A549 (cell line): Measurements from ENCODE around the gene ACER2. TPM values are rescaled to one million over a fixed set of nuclear protein-coding genes. Genes with fewer than 3 reads are reported as not detected.

Source experiments
- ATAC-seq, 2 experiments: fragments of 200-7000 bp in 1 of 2; fragments of >200 bp in 1 of 2; cut with Nextera tagmentation in 1 of 2; cut with Tn5 transposase in 1 of 2; 3 replicates each; pipeline versions ENCODE4 v1.8.0 to v1.9.1; 2018 to 2020; ENCODE audit warnings: mild to moderate bottlenecking in 1 of 2, moderate library complexity in 1 of 2
- CTCF ChIA-PET: fragments of 300-600 bp; sonication (Branson Sonifier 250); formaldehyde crosslinking; extraction: SDS; loops from one replicate; lab custom pipeline; 2021; ENCODE audit warnings: antibody characterized with exemption, inconsistent platforms; lab: Yijun Ruan, JAX
- POLR2A ChIA-PET: fragments of 350-600 bp; formaldehyde crosslinking; extraction: SDS; loops from one replicate; lab custom pipeline; 2021; ENCODE audit warnings: antibody characterized with exemption, inconsistent platforms; lab: Yijun Ruan, JAX
- DNase-seq, 2 experiments: peaks; one replicate each; pipeline versions ENCODE4 v3.0.0 to v3.0.0-alpha.2; 2011 to 2016; ENCODE audit warnings: low read depth in 1 of 2, low spot score in 1 of 2
- FAIRE-seq: peaks from 2 replicates; lab custom pipeline; 2011; peaks lifted over from hg19 to GRCh38; lab: Jason Lieb, UNC
- H3K27ac ChIP-seq, 2 experiments: fragments of >200 bp; sonication (Bioruptor Twin); formaldehyde crosslinking; 3 replicates each; pipeline ENCODE4 v1.5.1; 2016 to 2017
- H3K4me1 ChIP-seq: fragments of >200 bp; sonication (Bioruptor Twin); formaldehyde crosslinking; 3 replicates; pipeline ENCODE4 v1.6.1; 2016
- H3K4me2 ChIP-seq: fragments of >200 bp; sonication (Bioruptor Twin); formaldehyde crosslinking; 3 replicates; pipeline ENCODE4 v1.6.1; 2016
- H3K4me3 ChIP-seq: fragments of >200 bp; sonication (Bioruptor Twin); formaldehyde crosslinking; 3 replicates; pipeline ENCODE4 v1.5.1; 2016
- H3K9me3 ChIP-seq: fragments of >200 bp; sonication (Bioruptor Twin); formaldehyde crosslinking; 3 replicates; pipeline ENCODE4 v1.6.1; 2016
- EHMT2 ChIP-seq: fragments of 200-600 bp; sonication (generic); IDR thresholded peaks from 2 replicates; pipeline ENCODE4 v1.6.1; 2016; ENCODE audit warnings: antibody characterized with exemption, low read depth, mild to moderate bottlenecking, moderate library complexity
- ELK1 ChIP-seq: fragments of 150-350 bp; IDR thresholded peaks from 2 replicates; pipeline ENCODE4 v1.6.1; 2014; ENCODE audit warnings: low read depth, mild to moderate bottlenecking, low read length
- EP300 ChIP-seq, 2 experiments: fragments of >200 bp; sonication (Bioruptor Twin); formaldehyde crosslinking; IDR thresholded peaks; 2 replicates in 1 of 2; 3 replicates in 1 of 2; pipeline ENCODE4 v1.6.1; 2016 to 2017
- ESRRA ChIP-seq: fragments of 150-350 bp; IDR thresholded peaks from 2 replicates; pipeline ENCODE4 v1.6.1; 2014; ENCODE audit warnings: mild to moderate bottlenecking, low read length, borderline replicate concordance
- HEYL ChIP-seq: fragments of 250-450 bp; sonication (Bioruptor Pico); IDR thresholded peaks from 2 replicates; pipeline ENCODE4 v1.8.0; 2021; ENCODE audit warnings: mild to moderate bottlenecking, moderate library complexity
- HOXA7 ChIP-seq: fragments of 250-450 bp; sonication (Bioruptor Pico); IDR thresholded peaks from 2 replicates; pipeline ENCODE4 v1.5.0; 2020; ENCODE audit warnings: mild to moderate bottlenecking, moderate library complexity
- JUN ChIP-seq, 2 experiments: fragments of >200 bp; sonication (Bioruptor Twin); formaldehyde crosslinking; IDR thresholded peaks; 2 replicates in 1 of 2; 3 replicates in 1 of 2; pipeline ENCODE4 v1.6.1; 2016 to 2017
- JUNB ChIP-seq: fragments of >200 bp; sonication (Bioruptor Twin); formaldehyde crosslinking; IDR thresholded peaks from 2 replicates; pipeline ENCODE4 v1.6.1; 2016
- KDM5A ChIP-seq: fragments of 200-600 bp; sonication (generic); IDR thresholded peaks from 2 replicates; pipeline ENCODE4 v1.6.1; 2016; ENCODE audit warnings: antibody characterized with exemption, mild to moderate bottlenecking
- MAX ChIP-seq: IDR thresholded peaks from 2 replicates; pipeline ENCODE4 v1.6.1; 2012
- PHF8 ChIP-seq: fragments of 200-600 bp; sonication (generic); IDR thresholded peaks from 2 replicates; pipeline ENCODE4 v1.6.1; 2016; ENCODE audit warnings: low read depth, mild to moderate bottlenecking, antibody characterized with exemption, moderate library complexity, borderline replicate concordance
- POLR2AphosphoS2 ChIP-seq: conservative IDR thresholded peaks from 2 replicates; pipeline ENCODE4 v1.6.1; 2012; ENCODE audit warnings: low read length, improper control_type of control experiment, inconsistent platforms
- SMC3 ChIP-seq: fragments of >200 bp; sonication (Bioruptor Twin); formaldehyde crosslinking; IDR thresholded peaks from 3 replicates; pipeline ENCODE4 v1.6.1; 2018; ENCODE audit warnings: inconsistent platforms
- SREBF2 ChIP-seq: fragments of 450-650 bp; IDR thresholded peaks from 2 replicates; pipeline ENCODE4 v1.6.1; 2014; ENCODE audit warnings: mild to moderate bottlenecking, moderate library complexity
- TP53 ChIP-seq: fragments of 250-450 bp; sonication (Bioruptor Pico); IDR thresholded peaks from 2 replicates; pipeline ENCODE4 v1.5.0; 2021; ENCODE audit warnings: mild to moderate bottlenecking, moderate library complexity
- ZNF302 ChIP-seq: fragments of 250-450 bp; sonication (Bioruptor Pico); IDR thresholded peaks from 2 replicates; pipeline ENCODE4 v1.9.0; 2021; ENCODE audit warnings: inconsistent platforms, mild to moderate bottlenecking, moderate library complexity
- WGBS: methylation state at CpG from one replicate; pipeline ENCODE4 v1.1.6; 2017; ENCODE audit errors: missing lambda C conversion rate; 5-methylcytosine and 5-hydroxymethylcytosine counted together
- polyA plus RNA-seq, 4 experiments: library from polyadenylated mRNA; depleted of rRNA in 3 of 4; stranded (reverse); fragments of >200 nt; fragmentation: RNase III in 1 of 4; extraction: RNeasy Plus Mini Kit Qiagen cat#74134 plus additional on column Dnase treatment in 1 of 4; gene quantifications; 2 replicates in 3 of 4; 3 replicates in 1 of 4; pipeline ENCODE4 v1.2.3, GENCODE V29; 2011 to 2017
- TF ChIP-seq, protein P1 (sequence below): fragments of 450-650 bp; IDR thresholded peaks from 2 replicates; pipeline ENCODE4 v1.6.1; 2014; ENCODE audit warnings: antibody characterized with exemption
- TF ChIP-seq, protein P2 (sequence below): fragments of >200 bp; sonication (Bioruptor Twin); formaldehyde crosslinking; IDR thresholded peaks from 3 replicates; pipeline ENCODE4 v1.5.1; 2016
- TF ChIP-seq, protein P3 (sequence below): fragments of >200 bp; sonication (Bioruptor Twin); formaldehyde crosslinking; IDR thresholded peaks from 2 replicates; pipeline ENCODE4 v1.6.1; 2016

ACER2 gene
- polyA plus RNA-seq, 2 of the 4 experiments (the other 2 are of a cell fraction): 1.1 to 3.7 TPM

DNA sequence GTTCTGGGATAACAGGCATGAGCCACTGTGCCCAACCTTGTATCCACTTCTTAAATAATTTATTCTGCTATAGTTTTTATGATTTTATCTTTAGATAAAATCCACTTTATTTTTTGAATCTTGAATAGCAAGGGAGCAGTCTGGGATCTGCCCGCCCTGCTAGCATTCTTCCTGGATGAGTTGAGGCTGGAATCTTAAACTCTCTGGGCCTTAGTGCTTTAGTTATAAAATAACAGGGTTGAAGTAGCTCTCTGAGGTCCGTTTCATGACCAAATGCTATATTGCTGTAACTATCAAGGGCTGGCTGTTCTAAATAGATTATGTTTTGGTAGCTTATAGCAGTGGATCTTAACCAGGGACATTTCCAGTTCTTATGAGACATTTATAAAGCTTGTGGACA, 20.8 kb downstream of the ACER2 start:
- CTCF ChIA-PET: interaction anchor here (2.0 kb wide), 1 partner anchor 35 kb away, joined by 15 read pairs; no protein-coding TSS in a partner anchor
- H3K4me1 ChIP-seq: no peaks in the 10 kb centered on the region
- FAIRE-seq (no peak), ATAC-seq (no peak), DNase-seq (no peak)
- no peaks in the 10 kb centered on the region for H3K9me3 ChIP-seq
- no peak overlapping the region for H3K27ac ChIP-seq
- no peak overlapping the region for H3K4me2 ChIP-seq
- H3K4me3 ChIP-seq: no peak overlapping the region
- 50% methylated on average over 2 of the region's 2 CpGs for WGBS
- TF ChIP-seq ELK1 (no peak), JUN (IDR thresholded peaks at IDR 0.05) (no peak), ESRRA (no peak), TP53 (CRISPR knock-in tag) (no peak), SMC3 (no peak)
- TF ChIP-seq, protein P1, sequence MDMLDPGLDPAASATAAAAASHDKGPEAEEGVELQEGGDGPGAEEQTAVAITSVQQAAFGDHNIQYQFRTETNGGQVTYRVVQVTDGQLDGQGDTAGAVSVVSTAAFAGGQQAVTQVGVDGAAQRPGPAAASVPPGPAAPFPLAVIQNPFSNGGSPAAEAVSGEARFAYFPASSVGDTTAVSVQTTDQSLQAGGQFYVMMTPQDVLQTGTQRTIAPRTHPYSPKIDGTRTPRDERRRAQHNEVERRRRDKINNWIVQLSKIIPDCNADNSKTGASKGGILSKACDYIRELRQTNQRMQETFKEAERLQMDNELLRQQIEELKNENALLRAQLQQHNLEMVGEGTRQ: no peak
- TF ChIP-seq, all 56 proteins: peak for 0
- POLR2A ChIA-PET: no interaction called here

DNA sequence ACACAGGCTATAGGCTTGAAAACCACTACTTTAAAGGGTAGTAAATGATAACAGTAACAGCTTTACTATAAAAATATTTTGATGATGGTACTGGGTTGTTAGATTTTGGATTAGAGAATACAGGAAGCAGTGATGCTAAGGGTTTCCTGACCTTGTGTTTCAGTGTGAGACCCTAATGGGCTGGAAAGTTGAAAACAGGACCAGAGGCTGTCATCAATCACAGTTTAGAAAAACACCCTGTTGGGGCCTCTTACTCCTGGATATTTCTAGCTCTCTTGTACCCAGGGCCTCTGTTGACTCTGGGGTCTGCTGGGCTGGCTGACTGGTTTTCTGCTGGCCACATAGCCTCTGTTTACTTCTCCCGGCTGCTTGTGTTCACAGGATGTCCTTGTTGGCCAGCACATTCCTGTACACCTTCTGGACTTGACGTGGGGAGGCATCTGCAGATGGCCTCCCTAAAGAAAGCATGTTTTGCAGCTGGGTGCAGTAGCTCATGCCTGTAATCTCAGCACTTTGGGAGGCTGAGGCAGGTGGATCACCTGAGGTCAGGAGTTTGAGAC, 21.5 kb downstream of the ACER2 start:
- 69% methylated on average over 2 of the region's 2 CpGs for WGBS
- ChIA-PET CTCF (interaction anchor here (0.7 to 2.0 kb wide), 2 partner anchors 10 to 34 kb away, joined by 3 to 15 read pairs; no protein-coding TSS in a partner anchor), POLR2A (interaction anchor here (1.0 kb wide), 1 partner anchor 21 kb away, joined by 3 read pairs; the partner anchor contains the start of gene ACER2)
- no peaks in the 10 kb centered on the region for H3K4me1 ChIP-seq
- H3K4me2 ChIP-seq: no peak overlapping the region
- no peak for TF ChIP-seq MAX
- no peak for TF ChIP-seq SREBF2
- TF ChIP-seq HOXA7 (CRISPR knock-in tag): no peak
- no peak for TF ChIP-seq ESRRA
- TF ChIP-seq HEYL: no peak
- no peak for TF ChIP-seq EHMT2
- TF ChIP-seq TP53 (CRISPR knock-in tag): no peak
- TF ChIP-seq, protein P2, sequence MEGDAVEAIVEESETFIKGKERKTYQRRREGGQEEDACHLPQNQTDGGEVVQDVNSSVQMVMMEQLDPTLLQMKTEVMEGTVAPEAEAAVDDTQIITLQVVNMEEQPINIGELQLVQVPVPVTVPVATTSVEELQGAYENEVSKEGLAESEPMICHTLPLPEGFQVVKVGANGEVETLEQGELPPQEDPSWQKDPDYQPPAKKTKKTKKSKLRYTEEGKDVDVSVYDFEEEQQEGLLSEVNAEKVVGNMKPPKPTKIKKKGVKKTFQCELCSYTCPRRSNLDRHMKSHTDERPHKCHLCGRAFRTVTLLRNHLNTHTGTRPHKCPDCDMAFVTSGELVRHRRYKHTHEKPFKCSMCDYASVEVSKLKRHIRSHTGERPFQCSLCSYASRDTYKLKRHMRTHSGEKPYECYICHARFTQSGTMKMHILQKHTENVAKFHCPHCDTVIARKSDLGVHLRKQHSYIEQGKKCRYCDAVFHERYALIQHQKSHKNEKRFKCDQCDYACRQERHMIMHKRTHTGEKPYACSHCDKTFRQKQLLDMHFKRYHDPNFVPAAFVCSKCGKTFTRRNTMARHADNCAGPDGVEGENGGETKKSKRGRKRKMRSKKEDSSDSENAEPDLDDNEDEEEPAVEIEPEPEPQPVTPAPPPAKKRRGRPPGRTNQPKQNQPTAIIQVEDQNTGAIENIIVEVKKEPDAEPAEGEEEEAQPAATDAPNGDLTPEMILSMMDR: no peak
- no peak for TF ChIP-seq KDM5A
- no peak for TF ChIP-seq EP300 (IDR thresholded peaks at IDR 0.05)
- no peak for TF ChIP-seq ZNF302 (CRISPR knock-in tag)
- no peak for TF ChIP-seq JUNB
- TF ChIP-seq PHF8: no peak
- TF ChIP-seq SMC3: no peak
- no peak for TF ChIP-seq POLR2AphosphoS2
- TF ChIP-seq, protein P3, sequence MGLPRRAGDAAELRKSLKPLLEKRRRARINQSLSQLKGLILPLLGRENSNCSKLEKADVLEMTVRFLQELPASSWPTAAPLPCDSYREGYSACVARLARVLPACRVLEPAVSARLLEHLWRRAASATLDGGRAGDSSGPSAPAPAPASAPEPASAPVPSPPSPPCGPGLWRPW: no peak
- DNase-seq: no peak
- no peak for ATAC-seq
- no peak overlapping the region for H3K4me3 ChIP-seq
- H3K9me3 ChIP-seq: no peaks in the 10 kb centered on the region
- H3K27ac ChIP-seq: no peak overlapping the region
- FAIRE-seq: no peak
